DMS 273 (cell line): ENCODE measurements around the gene DVL3.
"Not testable (repeated sequence)": the region's sequence is repeated elsewhere in the genome, so short reads cannot be mapped to it uniquely, and the experiment has no call there.

Experiments used
- DNase-seq: peaks from one replicate; lab custom pipeline; 2025; ENCODE audit not compliant: unreplicated experiment; lab: John Stamatoyannopoulos, UW

The DVL3 gene

DNA sequence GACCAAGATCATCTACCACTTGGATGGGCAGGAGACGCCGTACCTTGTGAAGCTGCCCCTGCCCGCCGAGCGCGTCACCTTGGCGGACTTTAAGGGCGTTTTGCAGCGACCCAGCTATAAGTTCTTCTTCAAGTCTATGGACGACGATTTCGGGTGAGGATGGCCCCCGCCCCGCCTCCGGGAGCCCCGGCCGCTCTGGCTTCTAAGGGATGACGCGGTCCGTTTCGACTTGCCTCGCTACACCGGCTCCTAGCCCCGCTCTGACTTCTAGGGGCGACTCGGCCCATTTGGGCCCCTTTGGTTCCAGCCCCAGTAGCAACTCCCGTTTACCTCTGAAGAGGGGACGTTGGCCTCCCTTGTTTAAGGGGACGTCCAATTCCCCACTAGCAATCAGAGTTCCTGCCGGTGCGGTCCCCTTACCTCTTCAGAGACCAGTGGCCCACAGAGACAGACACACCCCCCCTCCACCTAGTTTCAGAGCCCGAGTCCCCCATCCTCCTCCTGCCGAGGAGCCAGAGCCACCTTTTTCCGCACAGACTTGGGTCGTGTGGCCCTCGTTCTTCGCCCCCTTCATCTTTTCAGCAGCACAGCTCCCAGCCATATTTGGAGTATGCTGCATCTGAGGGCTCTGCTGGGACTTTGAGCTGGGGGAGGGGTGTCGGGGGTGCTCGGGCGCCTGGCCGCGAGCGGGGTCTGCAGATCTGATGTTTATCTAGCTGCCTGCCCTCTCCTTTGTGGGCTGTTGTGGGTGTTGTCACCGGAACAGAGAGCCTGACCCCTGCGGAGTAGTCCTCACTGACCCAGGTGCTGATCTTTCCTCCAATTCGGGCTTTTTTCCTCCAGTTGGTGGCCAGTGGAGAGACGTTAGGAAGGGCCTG, 706 bp downstream of the DVL3 start:
- DNase-seq, result peak; percentile 82

DNA sequence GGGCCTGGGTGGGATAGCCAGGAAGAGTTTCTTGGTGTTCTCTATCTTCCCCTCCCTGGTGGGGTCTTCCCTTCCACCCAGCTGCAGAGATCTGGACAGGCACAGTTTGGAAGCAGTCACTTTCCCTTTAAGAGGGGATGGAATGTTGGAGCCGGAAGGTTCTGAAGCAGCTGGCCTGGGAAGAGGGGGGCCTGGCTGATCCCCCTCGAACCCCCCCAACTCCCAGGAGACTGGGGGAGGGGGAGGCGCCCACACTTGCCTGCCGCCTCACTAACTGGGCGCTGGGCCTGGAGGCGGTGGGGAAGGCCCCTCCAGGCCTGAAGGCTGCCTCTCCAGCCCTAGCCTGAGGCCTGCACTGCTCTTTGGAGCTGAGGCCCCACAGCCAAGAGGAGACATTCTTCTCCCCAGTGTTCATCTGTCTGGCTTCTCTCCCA, 1.4 kb downstream of the DVL3 start:
- peak; percentile 75 for DNase-seq

DNA sequence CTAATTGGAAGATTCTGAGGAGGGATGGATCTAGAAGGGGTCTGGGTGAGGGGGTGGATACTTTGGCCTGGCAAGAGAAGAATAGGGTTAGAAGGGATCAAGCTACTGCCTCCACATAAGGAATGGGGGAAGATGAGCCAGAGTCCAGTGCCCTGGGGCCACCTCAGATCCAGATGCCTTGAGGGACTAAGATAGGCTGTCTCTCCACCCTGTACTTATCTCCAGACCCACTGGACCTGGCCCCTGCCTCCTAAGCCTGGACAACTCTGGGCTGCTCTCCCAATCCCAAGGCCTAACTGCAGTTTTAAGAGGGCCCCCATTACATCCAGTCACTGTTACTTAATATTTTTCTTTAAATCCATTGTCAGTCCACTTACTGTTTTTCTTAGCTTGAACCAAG, 2.0 kb downstream of the DVL3 start:
- no peak for DNase-seq

DNA sequence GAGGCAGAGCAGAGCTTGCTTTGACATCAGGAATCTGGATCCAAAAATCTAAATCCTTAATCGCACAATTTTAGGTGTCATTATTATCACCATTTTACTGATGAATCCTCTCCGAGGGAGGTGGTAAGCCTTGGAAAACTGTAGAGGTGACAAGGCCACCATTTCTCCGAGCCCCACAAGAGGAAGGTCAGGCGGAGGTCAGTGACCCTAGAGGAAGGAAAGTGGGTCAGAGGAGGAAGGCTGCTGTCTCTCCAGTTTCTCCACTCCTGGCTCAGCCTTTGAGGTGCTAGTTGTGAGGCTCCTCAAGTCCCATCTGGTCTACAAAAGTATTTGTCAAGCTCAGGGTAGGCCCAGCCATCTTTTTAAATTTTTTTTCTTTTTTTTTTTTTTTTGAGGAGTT, 3.2 kb downstream of the DVL3 start:
- no peak for DNase-seq

DNA sequence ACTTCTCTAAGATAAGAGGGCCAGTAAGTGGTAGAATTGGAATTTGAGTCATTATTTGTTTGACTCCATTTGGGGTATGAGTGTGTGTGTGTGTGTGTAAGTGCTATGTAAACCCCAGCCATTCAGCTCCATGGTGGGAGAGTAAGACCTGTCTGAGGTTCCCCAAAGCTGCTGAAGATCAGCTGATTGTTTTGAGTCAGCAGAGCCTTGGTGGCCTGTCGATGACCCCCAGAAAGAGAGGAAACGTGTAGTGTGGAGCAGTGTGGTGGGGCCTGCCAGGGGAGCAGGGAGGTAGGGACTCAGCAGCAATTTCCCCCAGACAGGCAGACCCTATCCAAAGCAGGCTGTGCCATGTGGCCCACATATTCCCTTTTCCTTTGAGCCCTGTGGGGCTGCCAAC, 5.3 kb downstream of the DVL3 start:
- no peak for DNase-seq

DNA sequence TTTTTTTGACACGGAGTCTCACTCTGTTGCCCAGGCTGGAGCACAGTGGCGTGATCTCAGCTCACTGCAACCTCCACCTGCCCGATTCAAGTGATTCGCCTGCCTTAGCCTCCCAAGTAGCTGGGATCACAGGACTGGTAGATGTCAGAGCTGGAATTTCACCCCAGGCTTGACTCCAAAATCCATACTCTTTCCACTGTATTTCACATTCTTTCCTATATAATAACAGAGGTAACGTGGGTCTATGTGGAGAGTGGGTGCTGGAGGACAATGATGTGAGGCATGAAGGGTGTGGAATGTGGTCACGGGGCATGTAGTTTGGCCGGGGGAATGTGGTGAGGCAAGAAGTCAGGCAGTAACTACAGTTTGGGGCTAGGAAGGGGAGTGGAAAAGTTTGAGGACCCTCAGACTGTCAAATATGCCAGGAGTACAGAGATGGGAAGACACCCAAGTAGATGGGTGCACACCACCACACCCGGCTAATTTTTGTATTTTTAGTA, 7.4 kb downstream of the DVL3 start:
- not testable (repeated sequence) for DNase-seq

DNA sequence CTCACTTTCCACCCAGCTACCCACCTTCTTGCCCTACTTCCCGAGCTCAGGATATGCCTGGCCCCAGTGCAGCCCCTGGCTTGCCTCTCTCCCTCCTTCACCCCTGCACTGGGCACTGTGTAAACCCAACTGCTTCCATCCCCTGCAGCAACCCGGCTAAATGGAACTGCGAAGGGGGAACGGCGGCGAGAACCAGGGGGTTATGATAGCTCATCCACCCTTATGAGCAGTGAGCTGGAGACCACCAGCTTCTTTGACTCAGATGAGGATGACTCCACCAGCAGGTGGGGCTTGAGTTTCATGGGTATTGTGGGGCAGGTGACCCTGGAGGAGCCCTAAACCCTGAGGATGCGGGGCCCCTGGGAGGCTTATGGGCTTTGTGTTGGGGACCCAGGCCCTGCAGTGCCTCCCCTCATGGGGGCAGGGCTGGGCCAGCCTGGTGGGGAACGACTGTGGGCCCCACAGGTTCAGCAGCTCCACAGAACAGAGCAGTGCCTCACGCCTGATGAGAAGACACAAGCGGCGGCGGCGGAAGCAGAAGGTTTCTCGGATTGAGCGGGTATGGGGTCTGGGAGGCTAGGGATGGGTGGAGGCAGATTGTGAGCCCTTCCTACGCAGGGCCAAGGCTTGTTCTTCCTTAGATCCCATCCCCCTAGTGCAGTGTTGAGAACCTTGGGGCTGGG, 9.6 kb downstream of the DVL3 start:
- no peak for DNase-seq

DNA sequence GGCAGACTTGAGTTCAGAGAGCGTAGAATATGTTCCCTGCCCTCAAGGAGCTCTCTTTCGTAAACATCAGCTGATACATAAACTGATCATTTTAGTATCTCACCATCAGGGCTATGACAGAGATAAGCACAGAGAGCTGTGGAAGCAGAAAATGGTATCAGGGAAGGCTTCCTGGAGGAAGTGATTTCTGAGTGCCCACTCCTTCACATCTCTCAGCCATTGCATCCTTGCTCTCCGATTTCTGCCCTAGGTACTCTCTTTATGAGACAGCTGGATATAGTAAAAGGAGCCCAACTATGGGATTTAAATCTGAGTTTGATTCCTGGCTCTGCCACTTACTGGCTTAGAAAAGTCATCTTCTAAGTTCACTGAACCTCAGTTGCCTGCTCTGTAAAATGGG, 10.4 kb downstream of the DVL3 start:
- DNase-seq, result no peak

DNA sequence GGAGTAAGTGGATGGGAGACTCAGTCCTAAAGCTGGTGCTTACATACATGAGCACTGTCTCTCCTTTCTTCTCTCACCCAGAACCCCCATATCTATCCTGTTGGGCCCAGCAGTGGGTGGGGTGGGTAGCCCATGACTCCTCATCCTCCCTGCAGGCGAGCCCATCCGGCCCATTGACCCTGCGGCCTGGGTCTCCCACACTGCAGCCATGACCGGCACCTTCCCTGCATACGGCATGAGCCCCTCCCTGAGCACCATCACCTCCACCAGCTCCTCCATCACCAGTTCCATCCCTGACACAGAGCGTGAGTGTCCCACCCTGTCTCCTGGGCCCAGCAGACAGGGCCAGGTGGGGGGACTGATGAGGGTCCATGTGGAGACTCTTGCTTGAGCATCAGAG, 11.5 kb downstream of the DVL3 start:
- no peak for DNase-seq

DNA sequence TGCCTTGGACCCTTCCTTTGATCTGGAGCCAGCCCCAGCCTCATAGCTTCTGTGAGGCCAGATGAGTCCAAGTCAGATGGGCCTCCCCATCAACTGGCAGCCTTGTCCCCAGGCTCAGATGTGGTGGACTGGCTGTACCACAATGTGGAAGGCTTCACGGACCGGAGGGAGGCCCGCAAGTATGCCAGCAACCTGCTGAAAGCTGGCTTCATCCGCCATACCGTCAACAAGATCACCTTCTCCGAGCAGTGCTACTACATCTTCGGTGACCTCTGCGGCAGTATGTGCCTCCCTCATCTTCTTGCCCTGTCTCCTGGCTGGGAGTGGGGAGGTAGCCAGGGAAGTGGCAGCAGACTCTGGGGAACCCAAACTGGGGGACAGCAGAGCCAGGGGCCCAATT, 12.6 kb downstream of the DVL3 start:
- no peak for DNase-seq

DNA sequence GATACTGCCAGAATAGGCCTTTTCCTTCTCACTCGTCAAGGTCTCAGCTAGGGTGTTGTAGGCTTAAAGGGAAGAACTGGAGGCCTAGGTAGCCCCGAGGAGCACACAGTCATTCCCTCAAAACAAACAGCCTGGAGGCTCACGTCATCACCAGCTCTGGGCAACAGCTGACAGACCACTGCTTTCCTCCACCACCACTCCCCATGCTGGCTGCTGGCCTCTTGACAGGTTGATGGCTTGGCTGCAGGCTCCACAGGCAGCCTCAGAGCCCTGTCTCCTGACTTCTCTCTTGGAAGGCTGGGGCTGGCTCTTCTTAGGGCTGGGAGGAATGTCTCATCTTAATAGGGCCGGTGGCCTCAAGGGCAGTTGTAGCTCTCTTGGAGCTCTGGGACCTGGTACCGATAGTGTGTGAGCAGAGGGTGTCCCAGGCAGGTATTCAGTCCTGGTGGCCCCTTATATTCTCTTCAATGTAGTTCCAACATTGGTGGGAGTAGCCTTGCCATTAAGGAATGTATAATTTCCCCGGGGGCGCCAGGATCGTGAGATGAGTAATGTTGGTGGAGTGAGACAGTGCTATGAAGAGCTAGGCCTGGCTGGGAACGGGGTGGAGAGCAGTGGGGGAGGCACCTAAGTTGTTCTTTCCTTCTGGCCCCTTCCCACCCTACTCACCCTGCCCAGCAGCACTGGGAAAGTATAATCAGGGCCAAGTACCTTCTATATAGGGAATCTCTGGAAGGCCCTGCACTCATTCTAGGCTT, 13.4 kb downstream of the DVL3 start:
- no peak for DNase-seq

DNA sequence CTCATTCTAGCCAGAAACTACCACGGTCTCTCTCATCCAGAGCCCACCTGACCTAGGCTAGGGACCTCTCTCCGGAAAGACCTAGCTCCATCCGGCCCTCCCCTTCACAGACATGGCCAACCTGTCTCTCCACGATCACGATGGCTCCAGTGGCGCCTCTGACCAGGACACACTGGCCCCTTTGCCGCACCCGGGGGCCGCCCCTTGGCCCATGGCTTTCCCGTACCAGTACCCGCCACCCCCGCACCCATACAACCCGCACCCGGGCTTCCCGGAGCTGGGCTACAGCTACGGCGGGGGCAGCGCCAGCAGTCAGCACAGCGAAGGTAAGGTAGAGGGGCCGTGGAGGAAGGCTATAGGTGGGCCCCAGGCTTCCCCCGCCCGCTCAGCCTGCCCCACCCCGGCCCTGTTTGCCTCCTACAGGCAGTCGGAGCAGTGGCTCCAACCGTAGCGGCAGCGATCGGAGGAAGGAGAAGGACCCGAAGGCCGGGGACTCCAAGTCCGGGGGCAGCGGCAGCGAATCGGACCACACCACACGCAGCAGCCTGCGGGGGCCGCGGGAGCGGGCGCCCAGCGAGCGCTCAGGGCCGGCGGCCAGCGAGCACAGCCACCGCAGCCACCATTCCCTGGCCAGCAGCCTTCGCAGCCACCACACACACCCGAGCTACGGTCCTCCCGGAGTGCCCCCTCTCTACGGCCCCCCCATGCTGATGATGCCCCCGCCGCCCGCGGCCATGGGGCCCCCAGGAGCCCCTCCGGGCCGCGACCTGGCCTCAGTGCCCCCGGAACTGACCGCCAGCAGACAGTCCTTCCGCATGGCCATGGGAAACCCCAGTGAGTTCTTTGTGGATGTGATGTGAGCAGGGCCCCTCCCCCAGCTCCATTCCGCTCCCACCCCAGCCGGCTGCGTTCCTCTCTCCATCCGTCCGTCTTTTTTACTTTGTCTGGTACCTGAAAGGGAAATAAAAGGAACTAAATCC, 15.0 kb downstream of the DVL3 start:
- DNase-seq, result no peak

DNA sequence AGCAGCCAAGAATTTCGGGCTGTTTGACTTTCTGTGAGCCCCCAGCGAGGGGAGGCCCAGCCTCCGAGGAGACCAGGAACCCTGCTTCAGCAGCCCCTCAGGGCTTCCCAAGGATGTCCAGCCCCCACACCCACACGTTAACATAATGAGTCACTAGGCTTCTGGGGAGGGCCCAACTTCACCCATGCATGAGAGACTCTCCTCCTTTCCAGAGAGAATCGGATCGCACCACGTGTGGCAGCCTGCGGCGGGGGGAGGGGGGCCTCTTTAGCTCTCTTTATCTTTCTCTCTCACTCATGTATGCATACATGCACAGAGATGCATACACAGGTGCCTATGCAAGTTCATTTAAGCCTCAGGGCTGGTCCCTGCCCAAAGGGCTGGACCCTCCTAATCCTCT, 16.4 kb downstream of the DVL3 start:
- no peak for DNase-seq

DNA sequence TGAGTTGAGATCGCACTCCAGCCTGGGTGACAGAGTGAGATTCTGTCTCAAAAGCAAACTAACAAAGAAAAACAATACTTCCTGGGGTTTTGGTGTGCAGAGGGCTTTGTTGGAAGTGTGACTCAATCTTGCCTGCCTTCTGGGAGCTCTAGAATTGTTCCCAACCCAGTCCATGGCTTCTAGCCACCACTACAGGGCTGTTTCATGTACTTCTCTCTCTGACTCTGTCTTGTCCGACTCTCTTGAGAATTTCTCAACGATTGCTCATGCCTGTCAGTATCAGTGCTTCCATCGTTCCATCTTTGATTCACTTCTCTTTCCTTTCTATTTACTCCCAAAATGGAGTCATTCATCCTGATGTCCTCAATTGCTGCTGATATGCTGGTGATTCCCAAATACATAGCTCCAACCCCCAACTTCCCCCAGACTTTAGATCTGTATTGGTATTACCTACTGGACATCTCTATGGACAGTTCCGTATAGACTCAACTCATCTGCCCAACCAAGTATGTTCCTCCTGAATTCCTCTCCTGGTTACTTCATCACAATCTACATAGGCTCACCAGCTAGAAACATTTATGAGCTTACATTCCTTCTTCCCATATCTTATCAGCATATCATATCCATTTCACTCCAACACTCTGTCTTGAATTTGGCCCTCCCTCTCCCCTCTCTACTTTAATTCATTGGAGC, 17.6 kb downstream of the DVL3 start:
- no peak for DNase-seq

DNA sequence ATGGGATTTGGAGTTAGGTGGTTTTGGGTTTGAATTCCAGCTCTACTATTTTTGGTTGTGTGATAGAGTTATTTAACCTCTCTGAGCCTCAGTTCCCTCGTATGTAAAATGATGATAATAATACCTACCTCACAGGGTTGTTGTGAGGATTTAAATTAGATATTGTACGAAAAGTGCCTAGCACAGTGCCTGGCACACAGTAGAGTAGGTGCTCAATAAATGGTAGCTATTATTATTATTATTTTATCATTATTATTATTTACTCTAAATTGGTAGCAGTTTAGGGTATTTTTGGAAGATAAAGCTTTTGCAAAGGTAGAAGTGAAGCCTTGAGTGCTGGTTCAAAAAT, 18.2 kb downstream of the DVL3 start:
- no peak for DNase-seq

DNA sequence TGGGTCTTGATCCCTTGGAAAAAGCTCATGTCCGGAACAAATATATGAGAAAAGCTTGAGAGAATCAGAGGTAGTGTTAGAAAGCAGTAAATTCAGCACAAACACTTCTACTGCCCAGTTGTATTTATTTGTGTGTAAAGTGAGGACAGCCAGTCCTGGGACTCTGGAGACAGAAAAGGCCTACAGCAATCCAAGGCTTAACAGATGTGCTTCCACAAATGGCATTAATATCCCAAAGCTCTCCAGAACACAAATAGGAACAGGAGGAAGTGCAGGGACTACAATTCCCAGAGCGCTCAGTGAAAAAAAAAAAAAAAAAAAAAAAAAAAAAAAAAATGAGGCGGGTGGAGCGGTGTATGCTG, 19.1 kb downstream of the DVL3 start:
- DNase-seq, result no peak

DNA sequence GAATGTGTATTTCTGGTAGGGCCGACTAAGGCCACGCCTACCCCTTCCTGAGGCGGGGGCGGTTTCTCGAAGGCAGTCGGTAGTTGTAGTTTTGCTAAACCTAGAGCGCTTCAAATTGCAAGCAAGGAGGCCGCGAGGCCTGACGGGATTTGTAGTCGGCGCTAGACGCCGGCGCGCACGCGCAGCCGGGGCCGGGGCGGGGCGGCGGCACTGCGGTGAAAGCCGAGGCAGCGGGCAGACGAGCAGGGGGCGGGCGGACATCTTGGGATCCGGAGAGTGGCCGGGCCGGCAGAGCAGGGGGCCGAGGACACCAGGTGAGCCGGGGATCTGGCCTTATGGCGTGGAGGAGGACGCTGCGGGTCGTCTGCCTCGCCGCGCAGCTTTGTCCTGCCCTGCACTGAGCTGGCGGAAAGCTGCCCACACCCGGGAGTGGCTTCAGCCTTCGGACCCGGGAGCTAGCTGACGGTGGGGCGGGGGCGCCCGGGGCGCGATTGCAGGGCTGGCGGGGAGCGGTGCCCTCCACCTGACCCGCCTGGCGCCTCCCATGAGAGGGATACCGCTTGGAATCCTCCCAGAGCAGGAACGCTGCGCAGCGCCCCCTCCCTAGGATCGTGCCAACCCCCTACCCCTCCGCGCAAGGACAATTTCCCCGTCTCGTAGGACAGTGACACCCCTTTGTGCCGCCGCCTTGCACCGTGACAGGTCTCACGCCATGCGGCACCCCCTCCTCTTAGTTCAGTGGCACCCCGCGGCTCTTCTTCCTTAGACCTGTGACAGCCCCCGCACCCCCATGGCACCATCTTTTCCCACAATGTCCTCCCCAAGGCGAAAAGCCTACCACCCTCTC, 19.7 kb downstream of the DVL3 start, which contains the start of gene AP2M1:
AP2M1 (plus strand) TSS at position 210 of the 847 bp plus-strand sequence. CDS start 2,139 bp downstream, outside the sequence.
- DNase-seq, result peak; percentile 100

DNA sequence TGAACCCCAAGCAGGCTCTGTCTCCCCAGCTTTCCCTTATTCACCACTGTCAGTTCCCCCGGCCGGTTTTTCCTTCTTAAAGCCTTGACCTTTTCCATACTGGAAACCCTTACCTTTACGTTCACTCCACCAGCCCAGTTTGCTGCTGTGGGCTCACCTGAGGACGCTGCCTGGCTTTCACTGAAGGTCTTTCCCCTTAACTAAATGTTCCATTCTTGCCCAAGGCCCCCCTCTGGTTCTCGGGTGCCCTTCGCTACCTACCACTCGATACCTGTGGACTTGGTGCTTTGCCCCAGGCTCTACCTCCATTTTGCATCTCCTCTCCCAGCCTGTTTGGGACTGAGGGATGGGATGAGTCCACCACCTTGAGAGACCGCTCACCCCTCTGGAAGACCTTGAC, 20.3 kb downstream of the DVL3 start:
- DNase-seq, result no peak

DNA sequence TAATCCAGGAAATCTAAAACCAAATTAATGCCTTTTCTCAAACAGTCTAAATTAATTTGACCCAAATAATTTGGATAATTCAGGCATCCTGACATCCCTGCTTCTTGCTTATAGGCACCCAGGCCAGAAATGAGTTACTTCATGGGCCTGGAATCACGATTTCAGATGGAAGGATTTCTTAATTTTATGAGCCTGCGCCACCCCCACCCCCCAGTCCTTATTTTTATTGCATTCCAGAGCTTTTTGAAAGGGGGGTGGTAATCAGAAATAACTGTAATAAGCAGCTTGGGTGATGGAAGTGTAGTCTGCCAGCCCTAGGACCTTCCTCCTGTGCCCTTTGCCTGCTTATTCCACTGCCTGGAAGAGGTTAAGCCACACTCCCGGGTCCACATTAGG, 20.8 kb downstream of the DVL3 start:
- DNase-seq, result no peak
